B cell (primary cell): Measurements from ENCODE around the gene PRKCG. TPM values are rescaled to one million over a fixed set of nuclear protein-coding genes. Genes with fewer than 3 reads are reported as not detected.

Source experiments
- ATAC-seq: fragments of 200-7000 bp; cut with Tn5 transposase; one replicate; pipeline ENCODE4 v1.10.0; 2021; ENCODE audit warnings: low read depth, mild to moderate bottlenecking, moderate number of reproducible peaks, moderate library complexity
- CTCF ChIA-PET: fragments of 350-600 bp; sonication (Branson Sonifier 250); formaldehyde crosslinking; loops from one replicate; lab custom pipeline; 2021; ENCODE audit warnings: antibody characterized with exemption, inconsistent platforms; lab: Charles Lee
- POLR2A ChIA-PET: fragments of 350-600 bp; sonication (Branson Sonifier 250); formaldehyde crosslinking; loops from one replicate; lab custom pipeline; 2021; ENCODE audit warnings: antibody characterized with exemption; lab: Charles Lee
- DNase-seq: peaks from one replicate; pipeline ENCODE4 v3.0.0; 2013
- H2AFZ ChIP-seq: 2 replicates; pipeline ENCODE4 v1.6.1; 2012; ENCODE audit warnings: mild to moderate bottlenecking, low read depth, low read length; ENCODE audit not compliant: insufficient read depth, poor library complexity, severe bottlenecking
- H3K27ac ChIP-seq, 2 donors: 1 replicate in 1 of 2; 2 replicates in 1 of 2; pipeline ENCODE4 v1.5.1; 2012 to 2013; ENCODE audit warnings: low read length in 2 of 2, mild to moderate bottlenecking in 2 of 2, moderate library complexity in 1 of 2
- H3K27me3 ChIP-seq, 4 experiments: fragments of 200-600 bp in 1 of 4; sonication (generic) in 1 of 4; replicated peaks in 1 of 4; 1 replicate in 2 of 4; 2 replicates in 2 of 4; pipeline versions ENCODE4 v1.6.1 to v1.7.0; 2013 to 2016; ENCODE audit warnings: low read length in 3 of 4, mild to moderate bottlenecking in 2 of 4, mixed read lengths in 1 of 4, moderate library complexity in 1 of 4; ENCODE audit not compliant: insufficient read depth in 4 of 4, control insufficient read depth in 3 of 4; ENCODE audit errors: control extremely low read depth in 1 of 4
- H3K36me3 ChIP-seq, 2 experiments: replicated peaks in 1 of 2; 1 replicate in 1 of 2; 2 replicates in 1 of 2; pipeline versions ENCODE4 v1.6.1 to v1.7.1; 2013; ENCODE audit warnings: low read length in 1 of 2; ENCODE audit not compliant: insufficient read depth in 2 of 2, control insufficient read depth in 1 of 2; ENCODE audit errors: control extremely low read depth in 1 of 2, extremely low read depth in 1 of 2
- H3K4me1 ChIP-seq, 2 donors: fragments of 200-600 bp in 1 of 2; sonication (generic) in 1 of 2; 1 replicate in 1 of 2; 2 replicates in 1 of 2; pipeline versions ENCODE4 v1.5.1 to v1.6.1; 2013 to 2017; ENCODE audit warnings: low read length in 2 of 2; ENCODE audit not compliant: control insufficient read depth in 2 of 2, insufficient read depth in 2 of 2
- H3K4me2 ChIP-seq: replicated peaks from 2 replicates; pipeline ENCODE3; 2012; ENCODE audit warnings: mild to moderate bottlenecking, low read depth, low read length; ENCODE audit not compliant: poor library complexity, severe bottlenecking
- H3K4me3 ChIP-seq, 5 experiments: fragments of 200-600 bp in 1 of 5; sonication (generic) in 1 of 5; 1 replicate in 3 of 5; 2 replicates in 2 of 5; pipeline versions ENCODE4 v1.5.1 to v1.7.0; 2011 to 2016; ENCODE audit warnings: low read length in 4 of 5, mild to moderate bottlenecking in 4 of 5, low read depth in 2 of 5, control low read depth in 1 of 5, moderate library complexity in 1 of 5; ENCODE audit not compliant: insufficient read depth in 1 of 5; ENCODE audit errors: control extremely low read depth in 1 of 5, extremely low read depth in 1 of 5
- H3K79me2 ChIP-seq: fragments of 200-600 bp; sonication (generic); one replicate; pipeline ENCODE4 v1.6.0; 2016; ENCODE audit warnings: low read length; ENCODE audit not compliant: control insufficient read depth, insufficient read depth
- H3K9ac ChIP-seq: fragments of 200-600 bp; sonication (generic); 2 replicates; pipeline ENCODE4 v1.6.1; 2017; ENCODE audit warnings: mild to moderate bottlenecking, low read length, moderate library complexity
- H3K9me3 ChIP-seq, 3 donors: one replicate each; pipeline versions ENCODE4 v1.6.1 to v1.7.1; 2013; ENCODE audit warnings: low read length in 2 of 3; ENCODE audit not compliant: control insufficient read depth in 2 of 3, insufficient read depth in 1 of 3; ENCODE audit errors: control extremely low read depth in 1 of 3
- H4K20me1 ChIP-seq: 2 replicates; pipeline ENCODE4 v1.6.0; 2012; ENCODE audit warnings: mild to moderate bottlenecking, low read length; ENCODE audit not compliant: insufficient read depth, control insufficient read depth, poor library complexity, severe bottlenecking
- H3K27ac Mint-ChIP-seq: one replicate; pipeline ENCODE4 v1.8.0; 2021; ENCODE audit warnings: mixed read lengths
- H3K27me3 Mint-ChIP-seq: one replicate; pipeline ENCODE4 v1.8.0; 2021; ENCODE audit warnings: mixed read lengths
- H3K4me1 Mint-ChIP-seq: one replicate; pipeline ENCODE4 v1.8.0; 2021; ENCODE audit warnings: mixed read lengths
- H3K4me3 Mint-ChIP-seq: one replicate; pipeline ENCODE4 v1.8.0; 2021; ENCODE audit warnings: mixed read lengths
- H3K9me3 Mint-ChIP-seq: one replicate; pipeline ENCODE4 v1.8.0; 2022; ENCODE audit warnings: mixed read lengths; ENCODE audit not compliant: insufficient read depth
- EZH2 ChIP-seq: IDR thresholded peaks from 2 replicates; pipeline ENCODE4 v1.6.1; 2012; ENCODE audit warnings: borderline replicate concordance, low read depth, mild to moderate bottlenecking, moderate library complexity, low read length; ENCODE audit not compliant: insufficient read depth, poor library complexity, severe bottlenecking
- WGBS: methylation state at CpG from one replicate; pipeline ENCODE4 v1.1.5; 2013; ENCODE audit warnings: missing lambda C conversion rate; ENCODE audit not compliant: insufficient coverage; 5-methylcytosine and 5-hydroxymethylcytosine counted together
- intact Hi-C: fragments of 100-400 bp; cut with micrococcal nuclease; formaldehyde crosslinking; loops from one replicate; pipeline ENCODE4 v1.10.0; 2022
- polyA plus RNA-seq: library from polyadenylated mRNA; depleted of rRNA; stranded (reverse); fragments of >200 nt; gene quantifications from 2 replicates; pipeline ENCODE4 v1.2.3, GENCODE V29; 2012
- total RNA-seq, 2 donors: library from RNA; stranded (reverse); fragments of 120-200 nt in 1 of 2; gene quantifications; 1 replicate in 1 of 2; 2 replicates in 1 of 2; pipeline versions ENCODE4 v1.2.3 to v1.2.4, GENCODE V29; 2013 to 2022
- TF ChIP-seq, protein P1 (sequence below): fragments of 200-600 bp; IDR thresholded peaks from one replicate; pipeline ENCODE4 v1.8.0; 2022; ENCODE audit warnings: antibody characterized with exemption, mild to moderate bottlenecking

The PRKCG gene
- total and polyA plus RNA-seq, 2 donors (not counting 1 experiment from before 2014, with no cell fraction given) = 0.31 TPM; not detected in 1

DNA sequence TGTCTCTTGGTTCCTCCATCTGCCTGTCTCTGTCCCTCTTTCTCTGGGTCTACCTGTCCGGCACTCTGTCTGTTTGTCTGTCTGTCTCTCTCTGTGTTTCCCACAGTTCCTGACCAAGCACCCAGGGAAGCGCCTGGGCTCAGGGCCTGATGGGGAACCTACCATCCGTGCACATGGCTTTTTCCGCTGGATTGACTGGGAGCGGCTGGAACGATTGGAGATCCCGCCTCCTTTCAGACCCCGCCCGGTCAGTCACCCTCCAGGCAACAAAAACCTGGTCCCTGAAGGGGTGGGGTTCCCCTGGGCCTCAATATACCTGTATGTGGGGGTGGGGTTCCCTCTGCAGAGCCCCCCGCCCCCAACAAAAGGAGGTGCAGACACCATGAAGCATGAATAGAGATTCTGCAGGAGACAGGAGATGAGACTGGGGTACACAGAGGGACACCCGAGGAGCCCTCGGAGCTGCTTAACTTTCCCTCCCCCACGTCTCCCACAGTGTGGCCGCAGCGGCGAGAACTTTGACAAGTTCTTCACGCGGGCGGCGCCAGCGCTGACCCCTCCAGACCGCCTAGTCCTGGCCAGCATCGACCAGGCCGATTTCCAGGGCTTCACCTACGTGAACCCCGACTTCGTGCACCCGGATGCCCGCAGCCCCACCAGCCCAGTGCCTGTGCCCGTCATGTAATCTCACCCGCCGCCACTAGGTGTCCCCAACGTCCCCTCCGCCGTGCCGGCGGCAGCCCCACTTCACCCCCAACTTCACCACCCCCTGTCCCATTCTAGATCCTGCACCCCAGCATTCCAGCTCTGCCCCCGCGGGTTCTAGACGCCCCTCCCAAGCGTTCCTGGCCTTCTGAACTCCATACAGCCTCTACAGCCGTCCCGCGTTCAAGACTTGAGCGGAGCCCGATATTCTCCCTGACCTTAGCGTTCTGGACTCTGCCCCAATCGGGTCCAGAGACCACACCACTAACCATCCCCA, 24.5 kb downstream of the PRKCG start:
- H3K9me3 ChIP-seq = peaks cover 0 to 41% (median 0%) of the 10 kb centered on the region in 3 donors
- Mint-ChIP-seq H3K4me3 (no peak overlapping the region), H3K9me3 (no peaks in the 10 kb centered on the region), H3K4me1 (peaks cover 23% of the 10 kb centered on the region), H3K27ac (no peak overlapping the region), H3K27me3 (peaks cover 68% of the 10 kb centered on the region)
- H3K27me3 ChIP-seq = peaks cover 0 to 50% (median 36%) of the 10 kb centered on the region in 4 experiments
- H3K27ac ChIP-seq = no peak overlapping the region
- no peaks in the 10 kb centered on the region for H3K36me3 ChIP-seq
- no peaks in the 10 kb centered on the region for H4K20me1 ChIP-seq
- H3K4me1 ChIP-seq = peaks cover 25 to 30% of the 10 kb centered on the region in 2 donors
- H3K4me3 ChIP-seq = no peak overlapping the region
- peak overlapping the region; percentile 4 for H3K4me2 ChIP-seq
- ATAC-seq (peak; percentile 66), DNase-seq (peak; percentile 72)
- TF ChIP-seq, protein P1, sequence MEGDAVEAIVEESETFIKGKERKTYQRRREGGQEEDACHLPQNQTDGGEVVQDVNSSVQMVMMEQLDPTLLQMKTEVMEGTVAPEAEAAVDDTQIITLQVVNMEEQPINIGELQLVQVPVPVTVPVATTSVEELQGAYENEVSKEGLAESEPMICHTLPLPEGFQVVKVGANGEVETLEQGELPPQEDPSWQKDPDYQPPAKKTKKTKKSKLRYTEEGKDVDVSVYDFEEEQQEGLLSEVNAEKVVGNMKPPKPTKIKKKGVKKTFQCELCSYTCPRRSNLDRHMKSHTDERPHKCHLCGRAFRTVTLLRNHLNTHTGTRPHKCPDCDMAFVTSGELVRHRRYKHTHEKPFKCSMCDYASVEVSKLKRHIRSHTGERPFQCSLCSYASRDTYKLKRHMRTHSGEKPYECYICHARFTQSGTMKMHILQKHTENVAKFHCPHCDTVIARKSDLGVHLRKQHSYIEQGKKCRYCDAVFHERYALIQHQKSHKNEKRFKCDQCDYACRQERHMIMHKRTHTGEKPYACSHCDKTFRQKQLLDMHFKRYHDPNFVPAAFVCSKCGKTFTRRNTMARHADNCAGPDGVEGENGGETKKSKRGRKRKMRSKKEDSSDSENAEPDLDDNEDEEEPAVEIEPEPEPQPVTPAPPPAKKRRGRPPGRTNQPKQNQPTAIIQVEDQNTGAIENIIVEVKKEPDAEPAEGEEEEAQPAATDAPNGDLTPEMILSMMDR = peak; percentile 81
- TF ChIP-seq EZH2 = no peak
- ChIA-PET CTCF (interaction anchor here (0.5 kb wide), 1 partner anchor 20 kb away, joined by 3 read pairs; no protein-coding TSS in a partner anchor), POLR2A (interaction anchor here (0.5 kb wide), 1 partner anchor 209 kb away, joined by 3 read pairs; the partner anchor contains the start of genes PRPF31 and TFPT)
- H2AFZ ChIP-seq = no peak overlapping the region
- no peak overlapping the region for H3K9ac ChIP-seq
- intact Hi-C loops = no loop called here
- WGBS = 15% methylated on average over 45 of the region's 48 CpGs
- no peaks in the 10 kb centered on the region for H3K79me2 ChIP-seq

DNA sequence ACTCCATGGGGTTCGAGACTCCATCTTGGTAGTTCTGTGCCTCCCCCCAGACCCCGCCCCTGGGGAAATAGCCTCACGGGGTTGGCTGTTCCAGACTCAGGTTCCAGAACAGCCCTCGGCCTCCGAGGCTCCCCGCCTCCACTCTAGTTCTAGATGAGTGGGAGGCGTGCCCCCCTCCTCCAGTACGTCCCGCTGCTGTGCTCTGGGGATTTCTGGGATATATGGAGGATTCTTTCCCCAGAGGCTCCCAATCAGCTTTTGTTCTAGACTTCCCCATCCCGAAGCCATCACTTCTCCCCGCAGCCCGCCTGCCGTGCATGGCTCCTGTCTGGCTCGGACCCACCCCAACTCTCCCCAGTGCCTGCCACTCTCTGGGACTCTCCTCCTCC, 25.2 kb downstream of the PRKCG start:
- no peaks in the 10 kb centered on the region for H4K20me1 ChIP-seq
- no peak overlapping the region for H3K9ac ChIP-seq
- ATAC-seq (no peak), DNase-seq (no peak)
- POLR2A ChIA-PET = no interaction called here
- WGBS = 35% methylated on average over 10 of the region's 14 CpGs
- peaks cover 0 to 44% (median 0%) of the 10 kb centered on the region in 3 donors for H3K9me3 ChIP-seq
- H3K4me1 ChIP-seq = peaks cover 25 to 30% of the 10 kb centered on the region in 2 donors
- Mint-ChIP-seq H3K27me3 (peaks cover 75% of the 10 kb centered on the region), H3K4me1 (peaks cover 23% of the 10 kb centered on the region), H3K4me3 (no peak overlapping the region), H3K27ac (no peak overlapping the region), H3K9me3 (no peaks in the 10 kb centered on the region)
- TF ChIP-seq, protein P1 = no peak
- TF ChIP-seq EZH2 = no peak
- CTCF ChIA-PET = no interaction called here
- no peaks in the 10 kb centered on the region for H3K36me3 ChIP-seq
- no peak overlapping the region for H3K27ac ChIP-seq
- H2AFZ ChIP-seq = no peak overlapping the region
- no peak overlapping the region for H3K4me3 ChIP-seq
- H3K79me2 ChIP-seq = no peaks in the 10 kb centered on the region
- peaks cover 0 to 57% (median 39%) of the 10 kb centered on the region in 4 experiments for H3K27me3 ChIP-seq
- peak overlapping the region; percentile 4 for H3K4me2 ChIP-seq
- intact Hi-C loops = no loop called here
